Measurements from ENCODE around the gene TWF2.

TWF2 gene

DNA sequence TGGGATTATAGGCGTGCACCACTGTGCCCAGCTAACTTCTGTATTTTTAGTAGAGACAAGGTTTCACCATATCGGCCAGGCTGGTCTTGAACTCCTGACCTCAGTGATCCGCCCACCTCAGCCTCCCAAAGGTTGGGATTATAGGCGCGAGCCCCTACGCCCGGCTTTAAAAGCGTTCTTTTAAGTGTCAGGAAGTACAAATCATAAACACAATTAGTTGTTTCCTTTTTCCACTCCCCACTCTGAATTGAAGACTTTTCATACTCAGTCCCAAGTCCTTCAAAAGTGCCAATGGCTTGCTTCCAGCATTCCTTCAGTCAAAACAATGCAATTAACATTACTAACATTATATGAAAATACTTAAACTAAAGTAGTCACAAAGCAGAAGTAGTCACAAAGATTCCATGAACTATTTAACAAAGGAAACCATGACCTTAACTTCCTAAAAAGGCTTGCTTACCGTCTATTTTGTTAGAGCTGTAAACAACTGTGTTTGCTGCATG lies 31.3 kb upstream of the TWF2 start:
- no peak overlapping the region for H3K4me3 ChIP-seq (replicated peaks; ENCODE audit: low read depth, low read length)
- DNase-seq (ENCODE audit: extremely low read depth, low read depth) = no peak
- TF ChIP-seq, protein P1, sequence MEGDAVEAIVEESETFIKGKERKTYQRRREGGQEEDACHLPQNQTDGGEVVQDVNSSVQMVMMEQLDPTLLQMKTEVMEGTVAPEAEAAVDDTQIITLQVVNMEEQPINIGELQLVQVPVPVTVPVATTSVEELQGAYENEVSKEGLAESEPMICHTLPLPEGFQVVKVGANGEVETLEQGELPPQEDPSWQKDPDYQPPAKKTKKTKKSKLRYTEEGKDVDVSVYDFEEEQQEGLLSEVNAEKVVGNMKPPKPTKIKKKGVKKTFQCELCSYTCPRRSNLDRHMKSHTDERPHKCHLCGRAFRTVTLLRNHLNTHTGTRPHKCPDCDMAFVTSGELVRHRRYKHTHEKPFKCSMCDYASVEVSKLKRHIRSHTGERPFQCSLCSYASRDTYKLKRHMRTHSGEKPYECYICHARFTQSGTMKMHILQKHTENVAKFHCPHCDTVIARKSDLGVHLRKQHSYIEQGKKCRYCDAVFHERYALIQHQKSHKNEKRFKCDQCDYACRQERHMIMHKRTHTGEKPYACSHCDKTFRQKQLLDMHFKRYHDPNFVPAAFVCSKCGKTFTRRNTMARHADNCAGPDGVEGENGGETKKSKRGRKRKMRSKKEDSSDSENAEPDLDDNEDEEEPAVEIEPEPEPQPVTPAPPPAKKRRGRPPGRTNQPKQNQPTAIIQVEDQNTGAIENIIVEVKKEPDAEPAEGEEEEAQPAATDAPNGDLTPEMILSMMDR (IDR thresholded peaks at IDR 0.05; ENCODE audit: low read depth, low read length, missing control alignments) = no peak

DNA sequence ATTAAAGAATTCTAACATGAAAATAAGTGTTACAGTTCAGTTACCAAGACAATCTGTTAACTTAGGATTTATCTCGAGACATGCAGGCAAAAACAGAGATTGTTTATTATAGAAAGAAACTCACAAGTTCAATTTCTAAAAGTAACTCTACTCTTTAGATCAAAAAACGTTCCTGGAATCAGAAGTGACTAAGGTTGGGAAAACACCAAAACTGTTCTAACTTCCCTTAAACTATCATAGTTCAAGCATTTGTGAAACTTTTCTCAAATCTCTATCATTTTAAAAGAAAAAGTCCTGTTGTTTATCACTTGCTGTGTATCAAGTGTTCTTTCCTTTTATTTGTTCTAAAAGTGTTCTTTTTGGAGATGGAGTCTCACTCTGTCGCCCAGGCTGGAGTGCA lies 30.8 kb upstream of the TWF2 start:
- DNase-seq (ENCODE audit: extremely low read depth, low read depth) = no peak

DNA sequence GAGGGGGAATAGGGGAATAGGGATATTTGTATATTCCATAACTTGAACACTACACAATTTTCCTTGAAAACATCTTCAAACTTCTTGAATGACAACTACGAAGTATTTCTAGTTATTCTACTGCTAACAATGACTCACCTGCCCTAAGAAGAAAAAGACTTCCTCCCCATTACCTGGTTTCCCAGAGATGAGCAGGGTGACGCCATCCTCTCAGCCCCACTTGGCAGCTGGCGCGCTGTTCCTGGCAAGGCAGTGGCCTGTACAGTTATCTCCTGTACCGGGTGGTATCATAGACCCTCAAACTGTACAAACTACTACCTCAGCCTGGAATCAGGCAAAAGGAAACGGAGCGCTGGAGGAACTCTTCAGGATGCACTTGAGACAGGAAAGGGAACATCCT lies 29.1 kb upstream of the TWF2 start:
- no peak for DNase-seq (ENCODE audit: extremely low read depth, low read depth)
- no peak overlapping the region for H3K4me3 ChIP-seq (replicated peaks; ENCODE audit: low read depth, low read length)
- TF ChIP-seq, protein P1 (IDR thresholded peaks at IDR 0.05; ENCODE audit: low read depth, low read length, missing control alignments) = no peak

More for the DNA sequence above, 30.8 kb upstream of the TWF2 start:
- H3K4me3 ChIP-seq (replicated peaks; ENCODE audit: low read depth, low read length) = no peak overlapping the region
- TF ChIP-seq, protein P1 (IDR thresholded peaks at IDR 0.05; ENCODE audit: low read depth, low read length, missing control alignments) = no peak

DNA sequence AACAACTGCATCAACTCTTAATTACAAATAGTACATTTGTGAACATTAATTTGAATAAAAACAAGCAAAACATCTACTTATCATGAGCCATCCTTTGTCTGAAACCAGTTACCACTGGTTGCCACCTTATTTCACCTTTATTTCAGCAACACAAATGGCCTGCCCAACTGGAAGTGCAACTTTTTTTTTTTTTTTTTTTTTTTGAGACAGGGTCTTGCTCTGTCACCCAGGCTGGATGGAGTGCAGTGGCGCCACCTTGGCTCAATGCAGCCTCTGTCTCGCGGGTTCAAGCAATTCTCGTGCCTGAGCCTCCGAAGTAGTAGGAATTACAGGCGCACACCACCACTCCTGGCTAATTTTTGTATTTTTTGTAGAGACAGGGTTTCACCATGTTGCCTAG lies 26.4 kb upstream of the TWF2 start:
- TF ChIP-seq, protein P1 (IDR thresholded peaks at IDR 0.05; ENCODE audit: low read depth, low read length, missing control alignments) = no peak
- no peak overlapping the region for H3K4me3 ChIP-seq (replicated peaks; ENCODE audit: low read depth, low read length)
- no peak for DNase-seq (ENCODE audit: extremely low read depth, low read depth)

DNA sequence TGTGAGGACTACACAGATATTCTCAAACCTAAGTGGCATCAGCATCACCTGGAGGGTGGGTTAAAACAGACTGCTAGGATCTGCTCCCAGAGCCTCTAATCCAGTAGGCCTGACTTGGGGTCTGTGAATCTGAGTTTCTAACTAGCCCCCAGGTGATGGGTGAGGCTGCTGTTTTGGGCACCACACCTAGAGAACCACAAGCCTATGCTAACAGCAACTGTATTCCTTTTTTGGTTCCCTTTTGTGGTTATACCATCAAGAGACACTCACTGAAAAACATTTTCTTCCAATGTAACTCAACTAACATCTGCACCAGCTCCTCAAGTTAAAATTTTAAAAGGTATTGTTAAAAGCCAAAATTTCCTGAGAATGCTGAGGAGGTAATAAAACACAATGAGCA lies 23.5 kb upstream of the TWF2 start:
- DNase-seq (ENCODE audit: extremely low read depth, low read depth) = no peak
- no peak overlapping the region for H3K4me3 ChIP-seq (replicated peaks; ENCODE audit: low read depth, low read length)
- TF ChIP-seq, protein P1 (IDR thresholded peaks at IDR 0.05; ENCODE audit: low read depth, low read length, missing control alignments) = no peak

DNA sequence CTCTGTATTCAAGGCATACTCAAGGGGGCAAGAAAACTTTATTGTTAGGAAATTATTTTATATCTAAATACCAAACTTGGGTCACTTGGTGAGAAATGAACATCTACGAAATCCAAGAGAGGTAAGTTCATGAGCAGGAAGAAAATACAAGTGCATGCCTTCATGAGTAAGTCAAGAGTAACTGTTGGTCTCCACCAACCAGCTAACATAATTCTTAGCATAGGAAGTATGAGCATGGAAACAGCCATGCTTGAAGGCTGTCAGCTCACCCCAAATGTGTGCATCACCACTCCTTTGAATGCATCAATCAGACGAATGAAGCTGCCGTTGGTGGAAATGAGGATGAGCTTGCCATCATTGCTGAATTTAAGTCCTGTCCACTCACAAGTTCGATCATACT lies 20.5 kb upstream of the TWF2 start:
- DNase-seq (ENCODE audit: extremely low read depth, low read depth) = no peak
- no peak overlapping the region for H3K4me3 ChIP-seq (replicated peaks; ENCODE audit: low read depth, low read length)
- TF ChIP-seq, protein P1 (IDR thresholded peaks at IDR 0.05; ENCODE audit: low read depth, low read length, missing control alignments) = no peak

DNA sequence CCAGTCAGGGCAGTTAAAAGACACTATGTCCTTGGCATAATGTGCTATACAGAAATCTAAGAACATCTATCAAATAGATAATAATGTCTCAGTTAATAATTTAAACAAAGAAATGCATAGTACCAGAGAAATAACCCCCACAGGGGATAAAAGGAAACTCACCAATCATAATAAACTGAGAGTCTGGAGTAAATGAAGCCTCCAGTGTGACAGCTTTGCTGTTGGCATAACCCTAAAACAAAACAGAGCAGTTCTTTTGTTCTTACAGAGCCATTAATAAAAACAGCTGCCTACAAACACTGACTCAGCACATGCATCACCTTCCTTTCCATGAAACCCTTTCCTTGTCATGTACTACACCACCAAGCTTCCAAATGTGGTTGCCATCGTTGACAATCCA lies 20.1 kb upstream of the TWF2 start:
- TF ChIP-seq, protein P1 (IDR thresholded peaks at IDR 0.05; ENCODE audit: low read depth, low read length, missing control alignments) = no peak
- DNase-seq (ENCODE audit: extremely low read depth, low read depth) = no peak
- no peak overlapping the region for H3K4me3 ChIP-seq (replicated peaks; ENCODE audit: low read depth, low read length)

All from HFF-Myc (cell line).